Measurements from ENCODE around the gene HORMAD2.
"Not testable (repeated sequence)": the region's sequence is repeated elsewhere in the genome, so short reads cannot be mapped to it uniquely, and the experiment has no call there.

HORMAD2 gene

GRCh38 chr22:30057375-30057774 is 22.9 kb upstream of the HORMAD2 start:
- DNase-seq (ENCODE audit: low read depth), result no peak

DNA sequence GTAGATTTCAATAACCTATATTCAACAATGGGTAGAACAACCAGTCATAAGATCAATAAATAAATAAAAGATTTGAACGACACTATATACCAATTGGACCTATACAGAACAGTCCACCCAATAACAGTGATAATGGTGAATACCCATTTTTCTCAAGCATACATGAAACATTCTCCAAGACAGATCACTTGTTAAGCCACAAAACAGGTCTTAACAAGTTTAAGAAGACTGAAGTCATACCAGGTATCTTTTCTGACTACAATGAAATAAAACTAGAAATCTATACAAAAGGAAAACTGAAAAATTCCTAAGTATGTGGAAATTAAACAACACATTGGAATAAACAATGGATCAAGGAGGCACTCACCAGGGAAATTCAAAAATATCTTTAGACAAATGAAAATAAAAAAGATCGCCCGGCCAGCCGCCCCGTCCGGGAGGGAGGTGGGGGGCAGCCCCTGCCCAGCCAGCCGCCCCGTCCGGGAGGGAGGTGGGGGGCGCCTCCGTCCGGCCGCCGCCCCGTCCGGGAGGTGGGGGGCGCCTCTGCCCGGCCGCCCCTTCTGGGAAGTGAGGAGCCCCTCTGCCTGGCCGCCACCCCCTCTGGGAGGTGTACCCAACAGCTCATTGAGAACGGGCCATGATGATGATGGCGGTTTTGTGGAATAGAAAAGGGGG is 20.8 kb upstream of the HORMAD2 start:
- DNase-seq (ENCODE audit: low read depth), result not testable (repeated sequence)

GRCh38 chr22:30061094-30061493 is 19.2 kb upstream of the HORMAD2 start:
- not testable (repeated sequence) for DNase-seq (ENCODE audit: low read depth)

DNA sequence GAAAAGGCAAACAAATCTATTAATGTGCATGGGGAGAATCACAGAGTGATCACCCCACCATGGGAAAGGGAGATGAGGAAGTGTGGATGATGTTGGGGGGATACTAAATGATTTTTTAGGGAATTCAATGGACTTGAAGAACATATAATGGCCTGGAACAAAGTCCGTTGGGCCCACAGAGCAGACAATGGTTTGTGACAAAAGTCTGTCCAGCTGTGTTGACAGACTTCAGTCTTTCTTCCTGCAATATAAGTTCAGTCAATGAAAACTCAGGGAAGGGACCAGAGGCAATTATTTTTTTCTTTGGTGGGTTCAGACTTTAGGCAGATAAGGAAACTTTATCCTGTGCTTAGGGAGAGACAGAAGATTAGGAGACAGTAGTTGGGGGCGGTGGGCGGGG is 18.0 kb upstream of the HORMAD2 start:
- DNase-seq (ENCODE audit: low read depth), result no peak

GRCh38 chr22:30062950-30063349 is 17.3 kb upstream of the HORMAD2 start:
- no peak for DNase-seq (ENCODE audit: low read depth)

GRCh38 chr22:30064172-30064571 is 16.1 kb upstream of the HORMAD2 start:
- no peak for DNase-seq (ENCODE audit: low read depth)

DNA sequence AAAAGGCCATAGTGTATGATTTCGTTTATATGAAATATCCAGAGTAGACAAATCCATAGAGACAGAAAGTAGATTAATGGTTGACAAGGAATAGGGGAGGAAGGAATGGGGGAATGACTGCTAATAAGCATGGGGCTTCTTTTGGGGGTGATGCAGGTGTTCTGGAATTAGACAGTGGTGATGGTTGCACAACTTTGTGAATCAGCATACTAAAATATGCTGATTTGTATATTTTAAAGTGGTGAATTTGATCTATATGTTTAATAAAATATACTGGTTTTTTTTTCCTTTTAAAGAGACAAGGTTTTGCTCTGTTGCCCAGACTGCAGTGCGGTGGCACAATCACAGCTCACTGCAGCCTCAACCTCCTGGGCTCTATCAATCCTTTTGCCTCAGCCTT is 6.5 kb upstream of the HORMAD2 start:
- DNase-seq (ENCODE audit: low read depth), result no peak

DNA sequence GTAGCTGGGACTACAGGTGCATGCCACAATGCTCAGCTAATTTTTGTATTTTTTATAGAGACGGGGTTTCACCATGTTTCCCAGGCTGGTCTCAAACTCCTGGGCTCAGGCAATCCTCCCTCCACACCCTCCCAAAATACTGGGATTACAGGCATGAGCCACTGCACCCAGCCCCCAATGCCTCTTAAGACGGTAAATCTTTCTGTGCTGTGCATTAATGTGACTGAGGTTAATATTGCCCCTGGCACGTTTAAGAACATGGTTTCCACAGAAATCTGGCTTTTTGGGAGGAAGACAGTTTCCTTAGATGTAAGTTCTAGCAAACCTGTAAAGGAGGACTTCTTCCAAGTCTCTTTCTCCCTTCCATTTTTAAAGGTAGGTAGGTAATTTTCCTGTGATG is 6.1 kb upstream of the HORMAD2 start:
- no peak for DNase-seq (ENCODE audit: low read depth)

- DNase-seq (ENCODE audit: low read depth), result no peak
Observed at GRCh38 chr22:30074994-30075393, 5.3 kb upstream of the HORMAD2 start.

GRCh38 chr22:30077279-30077880 is 2.9 kb upstream of the HORMAD2 start:
- no peak for DNase-seq (ENCODE audit: low read depth)

DNA sequence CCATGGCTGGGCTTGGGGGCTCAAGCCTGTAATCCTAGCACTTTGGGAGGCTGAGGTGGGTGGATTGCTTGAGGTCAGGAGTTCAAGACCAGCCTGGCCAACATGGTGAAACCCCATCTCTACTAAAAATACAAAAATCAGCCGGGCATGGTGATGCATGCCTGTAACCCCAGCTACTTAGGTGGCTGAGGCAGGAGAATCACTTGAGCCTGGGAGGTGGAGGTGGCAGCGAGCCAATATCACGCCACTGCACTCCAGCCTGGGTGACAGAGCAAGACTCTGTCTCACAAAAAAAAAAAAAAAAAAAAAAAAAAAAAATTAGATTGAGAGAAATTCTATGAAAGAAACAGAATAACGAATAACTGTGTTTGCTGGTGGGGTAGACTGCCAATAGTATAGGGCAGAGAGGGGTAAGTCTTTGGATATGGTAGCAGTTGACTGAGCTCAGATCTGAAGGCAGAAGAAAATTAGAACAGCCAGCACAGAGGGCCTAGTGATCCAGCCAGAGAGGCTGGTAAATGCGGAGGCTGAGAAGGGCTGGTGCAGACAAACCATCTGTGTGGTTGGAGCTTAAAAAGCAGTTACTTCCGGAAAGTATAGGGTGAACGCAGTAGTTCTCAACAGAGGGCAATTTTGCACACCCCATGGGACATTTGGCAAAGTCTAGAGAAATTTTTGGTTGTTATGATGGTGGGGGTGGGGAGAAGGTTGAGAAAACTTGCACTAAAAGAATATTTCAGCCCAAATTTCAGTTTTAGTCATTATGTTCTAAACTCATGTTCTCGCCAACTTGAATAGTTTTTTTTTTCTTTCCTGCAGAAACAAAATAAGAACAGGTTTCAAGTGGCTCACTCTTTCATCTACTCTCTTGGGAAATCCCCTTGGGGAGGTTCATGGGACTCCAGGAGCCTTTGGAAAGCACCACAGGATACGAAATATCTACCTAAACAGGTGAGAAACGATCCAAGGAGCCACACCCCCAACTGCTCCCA is 1.6 kb upstream of the HORMAD2 start:
- no peak for DNase-seq (ENCODE audit: low read depth)

DNA sequence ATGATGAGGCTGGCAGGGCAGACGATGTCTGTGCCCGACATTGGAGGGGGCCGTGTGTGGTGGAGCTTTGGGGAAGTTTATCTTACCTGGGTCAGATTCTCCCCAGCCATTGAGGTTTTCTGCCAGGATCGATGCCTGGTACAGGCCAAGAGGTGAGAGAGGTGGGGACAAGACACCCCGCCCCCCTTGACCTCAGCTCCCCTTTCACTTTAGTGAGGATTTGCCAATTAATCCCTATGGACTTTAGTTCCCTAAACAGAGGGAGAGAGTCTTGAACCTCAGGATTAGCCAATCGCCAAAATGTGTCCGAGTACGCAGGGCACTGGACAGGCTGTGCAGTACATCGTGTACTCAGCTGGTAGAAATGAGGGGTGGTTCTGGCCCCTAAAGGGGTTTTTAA is 541 bp downstream of the HORMAD2 start:
- DNase-seq (ENCODE audit: low read depth), result no peak

DNA sequence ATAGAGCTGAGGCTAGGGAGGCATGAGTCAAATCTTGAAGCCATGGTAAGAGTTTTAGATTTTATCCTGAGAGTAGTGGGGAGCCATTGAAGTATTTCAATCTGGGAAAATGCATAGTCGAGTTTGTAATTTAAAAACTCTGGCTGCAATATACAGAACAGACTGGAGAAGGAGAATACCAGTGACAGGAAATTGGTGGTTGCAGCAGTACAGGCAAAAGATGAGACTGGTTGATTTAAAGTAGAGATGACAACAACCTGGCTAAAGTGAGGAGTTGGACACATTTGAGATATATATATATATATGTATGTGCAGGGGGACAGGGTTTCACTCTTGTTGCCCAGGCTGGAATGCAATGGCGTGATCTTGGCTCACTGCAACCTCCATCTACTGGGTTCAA is 6.2 kb downstream of the HORMAD2 start:
- no peak for DNase-seq (ENCODE audit: low read depth)

DNA sequence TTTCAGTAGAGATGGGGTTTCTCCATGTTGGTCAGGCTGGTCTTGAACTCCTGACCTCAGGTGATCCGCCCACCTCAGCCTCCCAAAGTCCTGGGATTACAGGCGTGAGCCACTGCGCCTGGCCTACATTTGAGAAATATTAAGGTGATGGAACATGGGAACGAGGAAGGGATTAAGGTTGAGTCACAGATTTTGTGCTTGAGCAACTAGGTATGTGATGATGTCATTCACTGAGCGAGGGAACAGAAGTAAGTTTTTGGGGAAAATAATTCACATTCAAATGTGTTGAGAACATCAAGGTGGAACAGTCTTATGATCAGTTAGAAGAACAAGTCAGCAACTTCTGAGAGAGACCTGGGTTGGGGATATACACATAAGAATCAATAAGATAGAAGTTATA is 6.8 kb downstream of the HORMAD2 start:
- DNase-seq (ENCODE audit: low read depth), result not testable (repeated sequence)

DNA sequence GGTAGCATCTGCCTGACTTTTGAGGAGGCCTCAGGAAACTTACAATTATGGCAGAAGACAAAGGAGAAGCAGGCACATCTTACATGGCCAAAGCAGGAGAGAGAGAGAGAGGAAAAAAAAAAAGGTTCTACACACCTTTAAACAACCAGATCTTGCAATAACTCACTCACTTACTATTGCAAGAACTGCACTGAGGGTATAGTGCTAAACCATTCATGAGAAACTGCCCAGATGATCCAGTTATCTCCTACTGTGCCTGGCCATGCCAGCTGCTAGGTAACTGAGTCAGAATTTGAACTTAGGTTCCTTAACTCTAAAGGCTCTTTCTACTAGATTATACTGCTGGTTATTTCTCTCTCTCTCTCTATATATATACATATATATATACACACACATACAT is 7.3 kb downstream of the HORMAD2 start:
- DNase-seq (ENCODE audit: low read depth), result no peak

DNA sequence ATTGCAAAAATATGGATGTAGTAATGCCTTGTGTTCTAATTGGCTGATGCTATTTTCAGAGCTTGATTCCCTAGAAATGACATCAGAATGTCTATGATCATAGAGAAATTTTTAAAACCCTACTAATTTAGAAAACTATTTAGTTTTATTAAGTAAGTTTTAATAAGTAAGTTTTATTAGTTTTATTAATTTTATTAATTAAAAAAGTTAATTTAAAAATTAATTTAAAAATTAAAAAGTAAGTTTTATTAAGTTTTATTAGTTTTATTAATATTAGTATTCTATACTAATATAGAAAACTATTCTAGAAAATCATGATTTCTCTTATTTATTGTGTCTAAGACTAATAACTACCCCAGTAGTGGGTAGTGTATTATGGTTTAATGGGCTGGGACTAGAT is 8.2 kb downstream of the HORMAD2 start:
- no peak for DNase-seq (ENCODE audit: low read depth)

- no peak for DNase-seq (ENCODE audit: low read depth)
Observed at GRCh38 chr22:30089655-30089974, 9.4 kb downstream of the HORMAD2 start.

DNA sequence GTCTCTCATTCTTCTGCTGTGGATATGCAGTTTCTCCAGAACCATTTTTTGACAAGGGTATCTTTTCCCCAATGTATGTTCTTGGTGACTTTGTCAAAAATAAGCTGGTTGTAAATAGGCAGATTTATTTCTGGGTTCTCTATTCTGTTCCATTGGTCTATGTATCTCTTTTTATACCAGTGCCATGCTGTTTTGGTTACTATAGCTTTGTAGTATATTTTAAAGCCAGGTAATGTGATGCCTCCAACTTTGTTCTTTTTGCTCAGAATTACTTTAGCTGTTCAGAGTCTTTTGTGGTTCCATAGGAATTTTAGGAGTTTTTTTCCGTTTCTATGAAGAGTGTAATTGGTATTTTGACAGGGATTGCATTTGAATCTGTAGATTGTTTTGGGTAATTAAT is 12.4 kb downstream of the HORMAD2 start:
- no peak for DNase-seq (ENCODE audit: low read depth)

DNA sequence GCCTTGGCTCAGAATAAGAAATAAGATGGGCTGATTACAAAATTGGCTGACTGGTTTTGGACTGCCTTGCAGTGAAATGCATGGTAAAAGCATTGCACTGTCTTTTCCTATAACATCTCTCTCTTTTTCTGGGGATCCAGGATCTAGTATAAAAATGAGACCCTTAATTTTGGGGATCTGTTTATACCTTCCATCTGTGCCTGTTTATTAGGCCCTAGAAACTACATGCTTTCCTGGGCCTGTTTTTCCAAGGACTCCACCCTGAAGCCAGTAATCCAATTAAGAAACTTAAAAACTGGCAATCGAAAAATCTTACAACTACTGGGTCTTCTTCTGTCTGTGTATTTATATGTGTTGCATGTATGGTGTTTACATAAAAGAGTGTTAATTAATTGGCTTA is 14.5 kb downstream of the HORMAD2 start:
- no peak for DNase-seq (ENCODE audit: low read depth)

DNA sequence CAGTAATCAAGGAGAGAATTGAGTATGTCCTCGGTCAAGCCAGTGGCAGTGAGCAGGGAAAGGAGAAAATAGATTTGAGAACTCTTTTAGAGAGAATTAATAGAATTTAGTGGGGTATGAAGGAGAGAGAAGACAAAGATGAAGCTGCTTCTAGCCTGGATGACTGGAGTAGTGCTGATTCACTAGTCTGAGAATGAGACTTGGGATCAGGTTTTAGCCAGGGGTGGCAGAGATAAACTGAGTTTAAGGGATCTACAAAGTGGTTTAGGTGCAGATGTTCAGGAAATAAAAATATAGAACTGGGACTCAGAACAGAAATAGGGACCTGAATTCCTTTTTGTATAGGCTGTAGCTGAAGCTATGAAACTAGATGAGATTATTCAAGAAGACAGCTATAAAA is 17.6 kb downstream of the HORMAD2 start:
- no peak for DNase-seq (ENCODE audit: low read depth)

DNA sequence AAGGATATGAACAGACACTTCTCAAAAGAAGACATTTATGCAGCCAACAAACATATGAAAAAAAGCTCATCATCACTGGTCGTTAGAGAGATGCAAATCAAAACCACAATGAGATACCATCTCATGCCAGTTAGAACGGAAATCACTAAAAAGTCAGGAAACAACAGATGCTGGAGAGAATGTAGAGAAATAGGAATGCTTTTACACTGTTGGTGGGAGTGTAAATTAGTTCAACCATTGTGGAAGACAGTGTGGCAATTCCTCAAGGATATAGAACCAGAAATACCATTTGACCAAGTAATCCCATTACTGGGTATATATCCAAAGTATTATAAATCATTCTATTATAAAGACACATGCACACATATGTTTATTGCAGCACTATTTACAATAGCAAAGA is 20.5 kb downstream of the HORMAD2 start:
- not testable (repeated sequence) for DNase-seq (ENCODE audit: low read depth)

DNA sequence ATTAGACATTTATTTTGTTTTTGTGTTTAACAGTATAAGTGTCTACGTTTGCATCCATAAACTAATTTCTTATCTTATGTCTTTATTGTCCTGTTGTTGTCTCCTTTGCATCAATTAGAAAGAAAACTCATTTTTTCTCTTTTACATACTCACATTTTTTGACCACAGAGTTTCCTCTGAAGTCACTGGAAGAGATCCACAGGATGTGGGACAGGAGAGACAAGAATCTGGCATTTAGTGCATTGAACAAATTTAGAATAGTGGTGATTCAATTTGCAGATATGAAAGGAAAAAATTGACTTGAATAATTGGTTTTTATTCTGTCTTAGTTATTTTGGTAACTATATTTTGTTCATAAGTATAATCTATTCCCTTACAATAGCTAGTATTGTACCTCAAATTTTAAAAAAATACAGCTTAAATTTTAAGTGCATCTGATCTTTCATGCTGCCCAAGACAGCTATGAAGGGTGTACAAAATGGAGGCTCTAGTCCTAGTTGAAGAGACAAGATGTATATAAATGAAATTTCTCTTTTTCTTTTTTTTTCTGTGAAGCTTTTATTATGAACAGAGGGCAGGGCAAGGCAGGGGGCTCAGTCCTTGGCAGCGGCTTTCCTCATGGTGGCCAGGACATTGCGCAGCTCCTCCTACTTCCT is 24.4 kb downstream of the HORMAD2 start:
- DNase-seq (ENCODE audit: low read depth), result no peak

DNA sequence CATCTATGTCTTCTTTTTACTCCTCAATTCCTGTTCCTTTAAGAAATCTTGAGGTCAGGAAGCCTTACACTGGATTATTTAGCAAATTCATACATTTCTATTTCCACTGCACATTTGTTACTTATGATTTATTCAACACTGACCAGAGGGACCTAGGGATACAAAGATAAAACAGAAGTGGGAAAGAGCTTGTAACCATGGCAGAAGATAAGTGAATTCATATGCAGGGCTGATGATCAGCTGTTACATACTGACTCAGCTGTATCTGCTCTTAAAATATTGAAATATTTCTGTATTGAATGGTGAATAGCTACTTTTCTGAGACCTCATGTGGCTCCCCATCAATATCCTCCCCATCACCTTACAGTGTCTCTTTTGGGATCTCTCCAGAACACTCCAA is 25.2 kb downstream of the HORMAD2 start:
- no peak for DNase-seq (ENCODE audit: low read depth)

Measured in fibroblast of the conjunctiva (primary cell).